Kidney (tissue), 14 donors: ENCODE results near the gene CC2D1B. TPM values are rescaled to one million over a fixed set of nuclear protein-coding genes. Genes with fewer than 3 reads are reported as not detected.

Experiments used
- DNase-seq, 5 donors: peaks; one replicate each; pipeline ENCODE4 v3.0.0-alpha.2; 2013 to 2020
- FAIRE-seq: peaks from 2 replicates; lab custom pipeline; 2012; peaks lifted over from hg19 to GRCh38; lab: Jason Lieb, UNC
- H3K27ac ChIP-seq, 2 donors: one replicate each; pipeline ENCODE4 v1.7.0; 2013; ENCODE audit warnings: low read depth in 2 of 2, low read length in 2 of 2, inconsistent platforms in 1 of 2
- H3K27me3 ChIP-seq: one replicate; pipeline ENCODE4 v1.7.1; 2013; ENCODE audit warnings: low read length, inconsistent platforms; ENCODE audit not compliant: control insufficient read depth, insufficient read depth
- H3K36me3 ChIP-seq, 3 donors: one replicate each; pipeline versions ENCODE4 v1.7.0 to v1.7.1; 2013; ENCODE audit warnings: low read length in 3 of 3, control low read depth in 1 of 3, inconsistent platforms in 1 of 3; ENCODE audit not compliant: insufficient read depth in 3 of 3, control insufficient read depth in 2 of 3
- H3K4me1 ChIP-seq, 3 donors: one replicate each; pipeline versions ENCODE4 v1.7.0 to v1.7.1; 2013; ENCODE audit warnings: low read length in 3 of 3, inconsistent platforms in 1 of 3, low read depth in 1 of 3; ENCODE audit not compliant: control insufficient read depth in 2 of 3, insufficient read depth in 2 of 3
- H3K4me3 ChIP-seq, 3 donors: one replicate each; pipeline versions ENCODE4 v1.7.0 to v1.8.1; 2013; ENCODE audit warnings: low read length in 3 of 3, control low read depth in 1 of 3, inconsistent platforms in 1 of 3
- H3K9ac ChIP-seq, 3 donors: one replicate each; pipeline versions ENCODE4 v1.7.0 to v1.7.1; 2013; ENCODE audit warnings: low read length in 3 of 3, control low read depth in 1 of 3, inconsistent platforms in 1 of 3
- H3K9me3 ChIP-seq, 3 donors: one replicate each; pipeline versions ENCODE4 v1.7.0 to v1.7.1; 2013; ENCODE audit warnings: low read length in 3 of 3, control low read depth in 1 of 3, inconsistent platforms in 1 of 3; ENCODE audit not compliant: control insufficient read depth in 2 of 3, insufficient read depth in 1 of 3
- CTCF ChIP-seq: IDR thresholded peaks from 3 replicates; pipeline ENCODE4 v1.5.1; 2012; ENCODE audit warnings: mild to moderate bottlenecking, moderate library complexity, borderline replicate concordance; ENCODE audit not compliant: insufficient read depth; ENCODE audit errors: extremely low read depth
- intact Hi-C: fragments of 100-400 bp; cut with DNase I; formaldehyde crosslinking; loops from one replicate; pipeline ENCODE4 v1.11.1; 2022
- polyA plus RNA-seq: library from polyadenylated mRNA; stranded (reverse); fragments of 350-450 nt; fragmentation: Illumina TruSeq; extraction: RNeasy Lipid Tissue Mini Kit (QIAGEN cat#74804); gene quantifications from one replicate; pipeline ENCODE4 v1.2.3, GENCODE V29; 2014; ENCODE audit warnings: low read depth, low replicate concordance; ENCODE audit not compliant: insufficient read depth
- total RNA-seq: library from RNA; stranded (reverse); fragmentation: NEBNext Ultra II Directional; extraction: Animal tissue kit (Norgen Biotek cat#: 25700); gene quantifications from one replicate; pipeline ENCODE4 v1.2.1, GENCODE V29; 2021
- donor health status: control.
- donor health status: control.
- donor health status: control.
- donor health status: control.
- donor health status: control.
- donor health status: DM: yes; HTN: yes; CAD: no.
- donor health status: Normal renal cell carcinoma (clear cell type).

CC2D1B gene
- total and polyA plus RNA-seq, 2 donors from 2014 or later = 26.9 to 42.5 TPM

DNA sequence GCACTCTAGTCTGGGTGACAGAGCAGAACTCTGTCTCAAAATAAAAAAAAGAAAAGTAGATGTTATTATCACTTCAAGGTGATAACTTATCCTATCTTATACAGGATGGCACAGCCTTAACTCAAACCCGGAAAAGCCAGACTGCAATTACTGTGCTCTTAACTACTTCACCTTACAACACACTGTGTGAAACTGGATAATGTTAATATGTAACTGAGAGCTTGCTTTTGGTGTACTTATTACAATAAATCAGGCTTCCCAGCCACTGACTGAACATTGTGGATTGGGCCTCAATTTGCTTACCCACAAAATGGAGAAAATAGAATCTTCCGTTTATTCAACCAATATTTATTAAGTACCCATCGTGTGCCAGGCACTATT, 36.8 kb upstream of the CC2D1B start:
- intact Hi-C loops = no loop called here

DNA sequence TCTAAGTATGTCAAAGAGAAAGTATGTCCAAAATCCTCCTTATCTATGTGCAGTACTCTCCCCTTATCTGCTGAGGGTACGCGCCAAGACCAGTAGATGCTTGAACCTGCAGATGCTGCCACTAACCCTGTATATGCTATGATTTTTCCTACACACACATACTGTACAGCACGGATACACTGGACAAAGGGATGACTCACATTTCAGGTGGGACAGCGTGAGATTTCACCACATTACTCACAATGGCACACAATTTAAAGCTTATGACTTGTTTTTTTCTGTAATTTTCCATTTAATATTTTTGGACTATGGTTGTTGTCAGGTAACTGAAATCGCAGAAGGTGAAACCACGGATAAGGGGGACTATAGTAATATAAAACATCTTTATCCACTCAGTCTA, 34.1 kb upstream of the CC2D1B start:
- H3K36me3 ChIP-seq = no peaks in the 10 kb centered on the region
- H3K9me3 ChIP-seq = no peaks in the 10 kb centered on the region
- FAIRE-seq = no peak
- no peaks in the 10 kb centered on the region for H3K27me3 ChIP-seq
- intact Hi-C loops = no loop called here
- H3K4me1 ChIP-seq = peaks cover 0 to 10% (median 6%) of the 10 kb centered on the region in 3 donors
- no peak for DNase-seq
- no peak for TF ChIP-seq CTCF
- H3K9ac ChIP-seq = no peak overlapping the region
- H3K27ac ChIP-seq = no peak overlapping the region
- H3K4me3 ChIP-seq = no peak overlapping the region

More for the DNA sequence above, 36.8 kb upstream of the CC2D1B start:
- no peaks in the 10 kb centered on the region for H3K9me3 ChIP-seq
- DNase-seq = peak in 2 of 5 donors; percentile 23 to 44
- no peak overlapping the region for H3K9ac ChIP-seq
- FAIRE-seq = no peak
- TF ChIP-seq CTCF = no peak
- peak overlapping the region in 1 of 3 donors; percentile 8 for H3K4me3 ChIP-seq
- peaks cover 2 to 16% (median 11%) of the 10 kb centered on the region in 3 donors for H3K4me1 ChIP-seq
- peaks cover 0 to 5% (median 3%) of the 10 kb centered on the region in 3 donors for H3K36me3 ChIP-seq
- H3K27me3 ChIP-seq = no peaks in the 10 kb centered on the region
- no peak overlapping the region for H3K27ac ChIP-seq

DNA sequence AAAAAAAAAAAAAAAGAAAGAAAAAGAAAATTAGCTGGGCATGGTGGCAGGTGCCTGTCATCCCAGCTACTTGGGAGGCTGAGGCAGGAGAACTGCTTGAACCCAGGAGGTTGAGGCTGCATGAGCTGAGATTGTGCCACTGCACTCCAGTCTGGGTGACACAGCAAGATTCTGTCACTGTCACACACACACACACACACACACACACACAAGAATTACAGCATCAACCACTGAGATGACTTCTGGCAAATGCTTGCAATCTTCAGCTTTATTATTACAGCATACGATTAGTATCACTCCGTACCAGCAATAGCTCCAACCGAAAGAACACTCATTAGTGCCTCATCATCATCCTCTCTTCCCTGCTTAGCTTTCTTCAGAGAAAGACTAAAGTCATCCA, 33.6 kb upstream of the CC2D1B start:
- Histone ChIP-seq H3K9me3 (no peaks in the 10 kb centered on the region), H3K4me3 (no peak overlapping the region), H3K4me1 (peaks cover 0 to 8% (median 6%) of the 10 kb centered on the region in 3 donors), H3K36me3 (no peaks in the 10 kb centered on the region), H3K9ac (no peak overlapping the region), H3K27ac (no peak overlapping the region), H3K27me3 (no peaks in the 10 kb centered on the region)
- intact Hi-C loops = no loop called here
- DNase-seq = no peak
- TF ChIP-seq CTCF = no peak
- FAIRE-seq = no peak

DNA sequence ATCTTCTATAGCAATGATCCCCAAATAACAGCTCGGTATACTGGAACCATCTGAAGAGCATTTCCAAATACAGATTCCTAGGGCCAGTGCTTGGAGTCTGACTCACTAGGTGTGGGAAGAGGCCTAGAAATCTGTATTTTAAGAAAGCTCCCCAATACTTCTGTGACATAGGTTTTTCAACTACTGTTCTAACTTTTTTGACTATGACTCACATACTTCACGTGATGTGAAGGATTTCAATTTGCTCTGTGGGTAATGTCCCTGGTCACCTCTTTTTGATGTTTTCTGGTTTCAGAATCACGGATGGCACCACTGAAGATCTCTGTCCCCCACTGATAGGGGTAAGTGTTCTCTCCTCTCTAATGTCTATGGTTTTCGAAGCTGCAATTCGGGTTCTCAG, 27.2 kb upstream of the CC2D1B start:
- FAIRE-seq (no peak), DNase-seq (no peak)
- Histone ChIP-seq H3K36me3 (no peaks in the 10 kb centered on the region), H3K4me3 (no peak overlapping the region), H3K9ac (no peak overlapping the region), H3K9me3 (no peaks in the 10 kb centered on the region), H3K4me1 (no peaks in the 10 kb centered on the region), H3K27ac (no peak overlapping the region), H3K27me3 (no peaks in the 10 kb centered on the region)
- TF ChIP-seq CTCF = no peak
- intact Hi-C loops = no loop called here
